NCI-H1105 treated with DMSO at 0.1 percent for 48 hours (cell line): ENCODE results near the gene GFOD2.

ENCODE experiments used
- DNase-seq: peaks from one replicate; lab custom pipeline; 2025; lab: John Stamatoyannopoulos, UW

The GFOD2 gene

DNA sequence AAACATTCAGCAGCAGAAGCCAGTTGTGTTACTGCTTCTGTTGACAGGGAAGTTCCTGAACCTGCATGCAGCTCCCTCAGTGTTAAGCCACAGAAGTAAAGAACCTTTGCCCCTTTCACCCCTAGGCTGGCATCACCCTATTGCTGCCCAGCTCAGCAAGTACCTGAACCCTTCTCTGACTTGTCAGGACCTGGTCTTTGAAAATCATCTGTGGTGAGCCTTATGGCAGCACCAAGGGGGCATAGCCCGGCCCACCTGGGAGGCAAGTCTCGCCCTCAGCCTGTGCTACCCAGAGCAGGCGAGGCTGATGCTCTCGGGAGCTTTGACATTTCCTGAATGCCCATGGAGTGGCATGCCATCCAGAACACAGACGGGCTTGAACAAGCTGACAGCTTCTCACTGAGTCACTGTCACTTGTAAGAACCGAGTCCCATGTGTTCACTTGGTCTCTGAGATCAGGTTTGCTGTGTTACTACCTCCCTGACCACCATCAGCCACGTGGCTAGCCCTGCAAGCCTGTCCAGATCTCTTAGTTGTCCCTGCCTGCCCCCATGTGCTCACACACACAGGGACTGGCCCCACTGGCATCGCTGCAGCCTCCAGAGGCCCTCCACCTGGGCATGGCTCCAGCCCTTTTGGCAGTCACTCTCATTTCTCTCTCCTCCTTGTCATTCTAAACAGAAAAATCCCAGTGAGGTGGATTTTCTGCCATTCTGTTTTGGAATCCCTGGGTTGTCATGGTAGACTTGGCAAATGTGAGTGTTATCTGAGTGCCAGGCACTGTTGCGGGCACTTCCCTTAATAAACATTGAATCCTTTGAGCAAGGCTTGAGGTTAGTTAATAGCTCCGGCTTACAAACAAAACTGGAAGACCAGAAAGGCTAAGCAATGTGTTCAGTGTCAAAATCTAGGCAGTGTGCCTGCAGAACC, 77.1 kb downstream of the GFOD2 start:
- DNase-seq = no peak

- no peak for DNase-seq
Measured at GRCh38 chr16:67637625-67638024, 81.5 kb downstream of the GFOD2 start.

GRCh38 chr16:67636713-67637112, 82.4 kb downstream of the GFOD2 start:
- DNase-seq = no peak

GRCh38 chr16:67632415-67633172, 86.5 kb downstream of the GFOD2 start:
- DNase-seq = no peak

GRCh38 chr16:67628216-67628615, 90.9 kb downstream of the GFOD2 start:
- DNase-seq = no peak
